Cardiac muscle cell (in vitro differentiated cells and primary cell): ENCODE measurements around the gene LRRC8C. TPM values are rescaled to one million over a fixed set of nuclear protein-coding genes. Genes with fewer than 3 reads are reported as not detected.

Experiments
- DNase-seq, 2 donors: peaks; one replicate each; pipeline versions ENCODE4 v3.0.0 to v3.0.0-alpha.2; 2010 to 2017; ENCODE audit warnings: low read depth in 1 of 2, low spot score in 1 of 2
- H3K27ac ChIP-seq: fragments of 200-600 bp; sonication (generic); 2 replicates; pipeline ENCODE4 v1.5.1; 2016
- H3K27me3 ChIP-seq: fragments of 200-600 bp; sonication (generic); 2 replicates; pipeline ENCODE4 v1.6.0; 2016; ENCODE audit warnings: control low read depth
- H3K36me3 ChIP-seq: fragments of 200-600 bp; sonication (generic); 2 replicates; pipeline ENCODE4 v1.5.1; 2016; ENCODE audit warnings: control low read depth
- H3K4me1 ChIP-seq: fragments of 200-600 bp; sonication (generic); 2 replicates; pipeline ENCODE4 v1.8.1; 2017; ENCODE audit warnings: low read depth, mild to moderate bottlenecking, mixed run types
- H3K4me3 ChIP-seq: fragments of 200-600 bp; sonication (generic); 2 replicates; pipeline ENCODE4 v1.5.1; 2016; ENCODE audit warnings: mild to moderate bottlenecking
- H3K9me3 ChIP-seq: fragments of 200-600 bp; sonication (generic); 2 replicates; pipeline ENCODE4 v1.5.1; 2017; ENCODE audit warnings: low read depth, mild to moderate bottlenecking, control low read depth
- polyA plus RNA-seq: library from polyadenylated mRNA; unstranded; fragments of >200 nt; fragmentation: Nextera tagmentation; extraction: Ambion mirVana; gene quantifications from 2 replicates; pipeline ENCODE4 v1.2.1, GENCODE V29; 2016
- total RNA-seq: library from RNA; depleted of rRNA; stranded (reverse); fragments of >200 nt; gene quantifications from 2 replicates; pipeline ENCODE4 v1.2.3, GENCODE V29; 2016
- TF ChIP-seq, protein P1 (sequence below): IDR thresholded peaks from 2 replicates; pipeline ENCODE4 v1.5.1; 2012; ENCODE audit warnings: low read depth, mild to moderate bottlenecking, low read length

LRRC8C gene
- total and polyA plus RNA-seq, 2 experiments from 2014 or later: 2.3 to 4.3 TPM

DNA sequence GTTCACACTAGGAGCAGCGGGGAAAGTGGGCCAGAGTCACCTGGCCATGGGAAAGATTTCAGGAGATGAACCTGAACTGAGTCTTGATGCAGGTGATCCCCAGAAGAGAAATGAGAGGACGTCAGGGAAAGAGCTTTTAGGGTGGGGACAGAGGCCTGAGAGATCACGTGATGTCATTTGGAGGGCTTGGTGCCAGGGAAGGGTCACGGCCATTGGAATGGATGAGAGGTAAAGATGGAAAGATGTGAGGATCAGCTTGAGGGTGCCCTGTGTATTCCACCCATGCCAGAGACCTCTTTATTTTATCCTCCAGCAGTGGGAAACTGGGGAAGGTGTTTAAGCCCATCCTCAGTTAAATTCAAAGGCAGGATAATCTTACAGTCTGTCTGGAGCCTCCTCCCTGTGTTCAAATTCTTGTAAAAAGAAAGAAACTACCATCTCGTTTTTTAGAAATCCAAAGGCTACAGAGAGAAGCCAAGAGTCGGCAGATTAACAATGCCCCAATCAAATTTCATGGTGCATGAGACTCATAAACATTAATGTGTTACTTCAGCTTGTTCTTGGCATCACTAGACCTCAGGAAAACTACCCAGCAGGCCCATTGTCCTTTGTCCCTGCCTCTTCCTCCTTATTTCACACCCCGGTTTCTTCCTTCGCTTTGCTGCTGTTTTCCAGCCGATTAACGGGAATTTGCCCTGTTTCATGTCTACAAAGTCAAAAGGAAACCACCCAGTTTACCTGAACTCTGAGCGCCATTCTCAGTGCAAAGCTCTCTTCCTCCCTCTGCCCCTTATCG lies 94.8 kb downstream of the LRRC8C start:
- Histone ChIP-seq H3K9me3 (no peaks in the 10 kb centered on the region), H3K4me1 (no peaks in the 10 kb centered on the region), H3K36me3 (no peaks in the 10 kb centered on the region), H3K27ac (no peak overlapping the region), H3K4me3 (no peak overlapping the region), H3K27me3 (no peaks in the 10 kb centered on the region)
- TF ChIP-seq, protein P1, sequence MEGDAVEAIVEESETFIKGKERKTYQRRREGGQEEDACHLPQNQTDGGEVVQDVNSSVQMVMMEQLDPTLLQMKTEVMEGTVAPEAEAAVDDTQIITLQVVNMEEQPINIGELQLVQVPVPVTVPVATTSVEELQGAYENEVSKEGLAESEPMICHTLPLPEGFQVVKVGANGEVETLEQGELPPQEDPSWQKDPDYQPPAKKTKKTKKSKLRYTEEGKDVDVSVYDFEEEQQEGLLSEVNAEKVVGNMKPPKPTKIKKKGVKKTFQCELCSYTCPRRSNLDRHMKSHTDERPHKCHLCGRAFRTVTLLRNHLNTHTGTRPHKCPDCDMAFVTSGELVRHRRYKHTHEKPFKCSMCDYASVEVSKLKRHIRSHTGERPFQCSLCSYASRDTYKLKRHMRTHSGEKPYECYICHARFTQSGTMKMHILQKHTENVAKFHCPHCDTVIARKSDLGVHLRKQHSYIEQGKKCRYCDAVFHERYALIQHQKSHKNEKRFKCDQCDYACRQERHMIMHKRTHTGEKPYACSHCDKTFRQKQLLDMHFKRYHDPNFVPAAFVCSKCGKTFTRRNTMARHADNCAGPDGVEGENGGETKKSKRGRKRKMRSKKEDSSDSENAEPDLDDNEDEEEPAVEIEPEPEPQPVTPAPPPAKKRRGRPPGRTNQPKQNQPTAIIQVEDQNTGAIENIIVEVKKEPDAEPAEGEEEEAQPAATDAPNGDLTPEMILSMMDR: no peak
- no peak for DNase-seq

DNA sequence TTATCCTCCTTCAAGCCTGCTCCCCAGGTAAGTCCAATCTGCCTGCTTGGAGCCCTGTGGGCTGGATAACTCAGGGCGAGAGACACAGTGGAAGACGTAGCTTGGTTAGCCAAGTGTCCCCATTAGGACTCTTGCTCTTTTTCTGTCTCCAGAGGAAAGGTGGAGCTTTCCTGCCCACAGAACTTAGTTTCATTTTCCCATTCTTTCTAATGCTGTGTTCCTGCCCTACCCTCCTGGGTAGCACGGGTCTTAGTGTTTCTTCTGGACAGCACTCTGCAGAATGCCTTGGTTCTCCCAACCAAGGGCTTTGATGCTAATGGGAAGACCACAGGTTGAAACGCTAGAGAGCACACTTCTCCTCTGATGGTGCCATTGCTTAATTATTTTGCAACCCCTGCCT lies 95.5 kb downstream of the LRRC8C start:
- no peaks in the 10 kb centered on the region for H3K9me3 ChIP-seq
- H3K36me3 ChIP-seq: no peaks in the 10 kb centered on the region
- TF ChIP-seq, protein P1: no peak
- no peak for DNase-seq
- H3K4me3 ChIP-seq: no peak overlapping the region
- no peaks in the 10 kb centered on the region for H3K27me3 ChIP-seq
- H3K27ac ChIP-seq: no peak overlapping the region
- no peaks in the 10 kb centered on the region for H3K4me1 ChIP-seq

DNA sequence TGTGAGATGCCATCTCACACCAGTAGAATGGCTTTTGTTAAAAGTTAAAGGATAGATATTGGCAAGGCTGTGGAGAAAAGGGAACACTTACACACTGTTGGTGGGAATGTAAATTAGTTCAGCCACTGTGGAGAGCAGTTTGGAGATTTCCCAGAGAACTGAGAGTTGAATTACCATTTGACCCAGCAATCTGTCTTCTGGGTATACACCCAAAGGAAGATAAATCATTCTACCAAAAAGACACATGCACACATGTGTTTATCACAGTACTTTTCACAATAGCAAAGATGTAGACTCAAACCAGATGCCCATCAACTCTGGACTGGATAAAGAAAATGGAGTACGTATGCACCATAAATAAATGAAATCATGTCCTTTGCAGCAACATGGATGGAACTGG lies 99.3 kb downstream of the LRRC8C start:
- H3K9me3 ChIP-seq: no peaks in the 10 kb centered on the region
- no peaks in the 10 kb centered on the region for H3K27me3 ChIP-seq
- H3K4me1 ChIP-seq: peaks cover 18% of the 10 kb centered on the region
- DNase-seq: no peak
- no peaks in the 10 kb centered on the region for H3K36me3 ChIP-seq
- no peak overlapping the region for H3K27ac ChIP-seq
- no peak overlapping the region for H3K4me3 ChIP-seq
- TF ChIP-seq, protein P1: no peak

DNA sequence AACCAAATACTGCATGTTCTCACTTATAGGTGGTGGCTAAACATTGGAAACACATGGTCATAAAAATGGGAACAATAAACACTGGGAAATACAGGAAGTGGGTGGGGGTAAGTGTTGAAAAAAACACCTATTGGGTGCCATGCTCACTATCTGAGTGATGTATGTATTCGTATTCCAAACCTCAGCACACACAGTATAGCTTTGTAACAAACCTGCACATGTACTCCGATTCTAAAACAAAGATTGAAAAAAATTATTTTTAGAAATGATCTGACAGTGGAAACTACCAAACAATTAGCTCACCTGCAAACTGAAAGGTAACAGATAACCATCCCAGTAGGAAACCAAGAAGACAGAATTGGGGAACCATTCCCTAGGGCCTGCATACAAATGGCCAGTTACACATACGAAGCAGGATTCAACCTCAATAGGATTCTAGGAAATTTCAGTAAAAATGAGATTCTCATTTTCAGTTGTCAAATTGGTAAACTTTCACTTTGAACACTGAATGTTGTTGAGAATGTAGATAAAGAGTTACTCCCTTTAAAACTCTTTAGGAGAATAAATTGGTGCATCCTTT lies 99.8 kb downstream of the LRRC8C start:
- no peaks in the 10 kb centered on the region for H3K36me3 ChIP-seq
- TF ChIP-seq, protein P1: no peak

DNA sequence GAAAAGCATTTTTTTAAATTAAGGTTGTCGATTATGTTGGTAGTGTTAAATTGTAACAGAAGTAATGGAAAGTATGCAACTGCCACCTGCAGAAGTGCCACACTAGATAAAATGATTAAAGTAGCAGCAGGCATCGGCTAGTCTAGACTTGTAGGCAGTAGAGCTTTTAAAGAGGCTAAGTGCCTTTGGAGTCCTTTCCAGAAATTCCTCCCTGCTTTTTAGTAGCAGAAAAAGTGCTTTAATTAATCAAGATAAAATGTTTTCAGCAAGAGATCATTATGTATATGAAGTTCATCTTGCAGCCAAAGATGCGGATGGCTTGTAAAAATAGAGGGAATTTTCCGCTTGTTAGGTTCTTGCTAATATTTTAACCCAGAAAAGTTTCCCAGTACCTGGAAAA lies 100.8 kb downstream of the LRRC8C start:
- H3K4me3 ChIP-seq: no peak overlapping the region
- peaks cover 21% of the 10 kb centered on the region for H3K4me1 ChIP-seq
- TF ChIP-seq, protein P1: no peak
- H3K9me3 ChIP-seq: no peaks in the 10 kb centered on the region
- no peaks in the 10 kb centered on the region for H3K36me3 ChIP-seq
- no peak overlapping the region for H3K27ac ChIP-seq
- DNase-seq: peak in 1 of 2 donors; percentile 37
- H3K27me3 ChIP-seq: no peaks in the 10 kb centered on the region

More for the DNA sequence above, 99.8 kb downstream of the LRRC8C start:
- Histone ChIP-seq H3K27me3 (no peaks in the 10 kb centered on the region), H3K9me3 (no peaks in the 10 kb centered on the region), H3K4me3 (no peak overlapping the region), H3K27ac (no peak overlapping the region), H3K4me1 (peaks cover 21% of the 10 kb centered on the region)
- no peak for DNase-seq
